ENCODE data around the gene STC2. TPM values are rescaled to one million over a fixed set of nuclear protein-coding genes. Genes with fewer than 3 reads are reported as not detected.
A peak's percentile ranks its signal among the peaks of the same experiment; 100 is the strongest.

Gene STC2
- total RNA-seq, 5 donors from 2014 or later (not counting 1 experiment from before 2014, with no cell fraction given): 0.47 to 1.2 (median 1.1) TPM; not detected in 2

DNA sequence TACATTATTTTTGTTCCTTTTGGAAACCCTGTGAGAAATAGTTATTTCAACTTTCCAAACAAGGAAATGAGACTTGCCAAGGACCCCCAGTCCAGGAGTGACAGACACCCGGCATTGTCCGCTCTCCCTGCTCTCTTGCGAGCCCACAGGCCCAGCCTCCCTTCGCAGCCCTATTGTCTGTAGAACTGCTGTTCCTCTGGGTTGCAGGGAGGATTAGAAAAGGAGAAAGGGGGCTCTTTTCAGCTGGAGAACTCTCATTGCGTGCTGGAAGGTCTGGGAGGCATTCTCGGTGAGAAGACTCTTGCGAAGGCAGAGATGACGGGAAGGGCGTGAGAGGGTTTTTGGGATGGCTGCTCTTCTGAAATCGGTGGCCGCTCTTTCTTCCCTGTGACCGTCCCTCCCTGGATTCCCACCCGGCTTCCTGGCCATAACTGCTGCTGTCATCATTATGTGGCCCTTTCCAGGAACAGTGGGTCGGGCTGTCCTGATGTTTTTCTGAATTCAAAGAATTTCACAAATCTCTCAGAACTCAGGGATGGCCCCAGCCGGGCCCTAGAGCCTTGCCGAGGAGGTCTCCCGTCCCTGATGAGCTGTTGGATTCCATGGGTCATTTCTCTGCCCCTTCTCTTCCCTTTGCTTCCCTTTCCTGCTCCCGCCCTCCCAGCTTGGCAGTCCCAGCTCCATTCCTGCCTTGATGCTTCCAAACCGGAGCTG lies 29.8 kb downstream of the STC2 start:
- Histone ChIP-seq H3K27ac (ENCODE audit: low read length) (no peak overlapping the region), H3K27me3 (replicated peaks in 1 of 2; ENCODE audit: control insufficient read depth in 2 of 2, extremely low read depth in 1 of 2, insufficient read depth in 2 of 2, low read length in 1 of 2) (peaks cover 0 to 56% of the 10 kb centered on the region in 2 experiments), H3K4me3 (ENCODE audit: control insufficient read depth in 1 of 2, extremely low read depth in 1 of 2, low read length in 1 of 2) (no peak overlapping the region), H3K36me3 (ENCODE audit: control insufficient read depth in 2 of 2, extremely low read depth in 1 of 2, insufficient read depth in 1 of 2, low read length in 1 of 2) (no peaks in the 10 kb centered on the region), H3K9me3 (no peaks in the 10 kb centered on the region), H3K4me1 (ENCODE audit: control insufficient read depth in 1 of 2, extremely low read depth in 1 of 2, insufficient read depth in 2 of 2, low read length in 2 of 2) (peaks cover 0 to 11% of the 10 kb centered on the region in 2 experiments)
- H3K27me3 Mint-ChIP-seq: peaks cover 19 to 50% of the 10 kb centered on the region in 2 donors
- 73% methylated on average over 19 of the region's 19 CpGs for WGBS (ENCODE audit: insufficient coverage)
- no peak overlapping the region for H3K27ac Mint-ChIP-seq
- peaks cover 12 to 16% (median 13%) of the 10 kb centered on the region in 3 donors for H3K4me1 Mint-ChIP-seq
- CTCF ChIA-PET: no interaction called here
- no peak for DNase-seq
- ATAC-seq (replicated peaks in 1 of 4): no peak
- POLR2A ChIA-PET: interaction anchor here in 1 of 2 donors (0.6 kb wide), 1 partner anchor 27 kb away, joined by 3 read pairs; no protein-coding TSS in a partner anchor
- no peaks in the 10 kb centered on the region for H3K36me3 Mint-ChIP-seq
- no peaks in the 10 kb centered on the region for H3K9me3 Mint-ChIP-seq
- no peak overlapping the region for H3K4me3 Mint-ChIP-seq

DNA sequence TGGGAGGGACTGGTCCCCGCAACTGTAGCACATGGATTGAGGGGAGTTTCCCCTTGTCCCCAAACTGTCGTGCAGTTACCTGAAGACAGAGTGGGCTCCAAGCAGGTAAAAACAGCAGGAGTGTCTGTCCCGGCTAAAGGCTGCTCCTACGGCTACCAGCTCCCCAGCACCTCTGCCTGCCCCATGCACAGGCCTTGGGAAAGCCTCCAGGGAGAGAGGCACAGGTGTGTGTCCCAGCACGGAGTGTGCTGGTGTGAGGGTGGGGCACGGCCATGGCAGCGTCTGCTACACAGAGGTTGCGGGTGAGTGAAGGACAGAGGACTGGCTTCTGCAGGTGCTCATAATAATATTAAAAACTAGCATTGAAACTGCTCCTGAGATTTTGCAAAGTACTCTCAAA lies 30.4 kb downstream of the STC2 start:
- peaks cover 14 to 48% of the 10 kb centered on the region in 2 donors for H3K27me3 Mint-ChIP-seq
- peaks cover 12 to 16% (median 13%) of the 10 kb centered on the region in 3 donors for H3K4me1 Mint-ChIP-seq
- H3K4me3 Mint-ChIP-seq: no peak overlapping the region
- Histone ChIP-seq H3K27ac (ENCODE audit: low read length) (no peak overlapping the region), H3K27me3 (replicated peaks in 1 of 2; ENCODE audit: control insufficient read depth in 2 of 2, extremely low read depth in 1 of 2, insufficient read depth in 2 of 2, low read length in 1 of 2) (peaks cover 0 to 55% of the 10 kb centered on the region in 2 experiments), H3K36me3 (ENCODE audit: control insufficient read depth in 2 of 2, extremely low read depth in 1 of 2, insufficient read depth in 1 of 2, low read length in 1 of 2) (no peaks in the 10 kb centered on the region), H3K4me1 (ENCODE audit: control insufficient read depth in 1 of 2, extremely low read depth in 1 of 2, insufficient read depth in 2 of 2, low read length in 2 of 2) (peaks cover 0 to 11% of the 10 kb centered on the region in 2 experiments), H3K9me3 (no peaks in the 10 kb centered on the region), H3K4me3 (ENCODE audit: control insufficient read depth in 1 of 2, extremely low read depth in 1 of 2, low read length in 1 of 2) (no peak overlapping the region)
- no peak overlapping the region for H3K27ac Mint-ChIP-seq
- H3K9me3 Mint-ChIP-seq: no peaks in the 10 kb centered on the region
- DNase-seq (no peak), ATAC-seq (replicated peaks in 1 of 4) (no peak)
- POLR2A ChIA-PET: no interaction called here
- 85% methylated on average over 5 of the region's 8 CpGs for WGBS (ENCODE audit: insufficient coverage)
- CTCF ChIA-PET: no interaction called here
- no peaks in the 10 kb centered on the region for H3K36me3 Mint-ChIP-seq

DNA sequence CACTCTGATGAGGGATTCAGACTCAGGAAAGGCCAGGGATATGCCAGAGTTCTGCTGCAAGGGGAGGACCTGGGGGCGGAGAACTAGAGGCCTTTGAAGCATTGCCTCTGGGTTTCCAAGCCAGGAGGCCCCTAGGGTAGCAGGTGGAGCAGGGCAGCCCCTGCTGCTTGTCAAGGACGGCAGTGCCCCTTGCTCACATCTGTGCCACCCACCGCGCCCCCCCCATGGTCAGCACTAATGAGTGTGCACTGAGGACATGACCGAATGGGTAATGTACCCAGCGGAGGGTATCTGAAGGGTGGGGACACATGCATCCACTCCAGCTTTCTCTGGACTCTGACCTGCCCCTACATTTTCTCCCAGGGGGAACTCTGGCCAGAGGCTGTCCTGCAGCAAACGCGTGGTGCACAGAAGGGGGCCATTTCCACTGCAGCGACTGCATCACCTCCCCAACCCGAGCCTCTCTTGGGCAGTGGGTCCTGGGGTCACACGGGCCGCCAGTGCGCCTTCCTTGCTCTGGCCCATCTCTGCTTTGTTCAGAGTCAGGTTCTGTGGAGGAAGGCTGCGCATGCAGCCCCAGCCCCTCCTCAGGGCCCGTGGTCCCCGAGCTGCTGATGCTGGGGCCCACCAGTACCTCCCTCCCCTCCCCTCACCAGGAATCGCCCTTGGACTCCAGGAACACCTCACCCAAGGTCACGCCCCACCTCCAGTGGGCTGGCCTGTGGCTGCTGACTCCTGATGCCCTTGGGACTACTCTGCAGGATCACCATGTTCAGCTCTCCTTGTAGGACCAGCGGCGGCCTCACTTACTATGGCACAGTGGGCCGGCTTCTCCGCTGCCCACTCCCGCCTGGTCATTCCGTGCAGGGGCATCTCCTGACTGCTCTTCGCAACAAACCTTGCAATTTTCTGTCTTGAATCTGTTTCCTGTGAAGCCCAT lies 31.2 kb downstream of the STC2 start:
- H3K4me1 Mint-ChIP-seq: peaks cover 12 to 16% (median 13%) of the 10 kb centered on the region in 3 donors
- H3K36me3 Mint-ChIP-seq: no peaks in the 10 kb centered on the region
- CTCF ChIA-PET: no interaction called here
- Histone ChIP-seq H3K27me3 (replicated peaks in 1 of 2; ENCODE audit: control insufficient read depth in 2 of 2, extremely low read depth in 1 of 2, insufficient read depth in 2 of 2, low read length in 1 of 2) (peaks cover 0 to 51% of the 10 kb centered on the region in 2 experiments), H3K36me3 (ENCODE audit: control insufficient read depth in 2 of 2, extremely low read depth in 1 of 2, insufficient read depth in 1 of 2, low read length in 1 of 2) (no peaks in the 10 kb centered on the region), H3K4me3 (ENCODE audit: control insufficient read depth in 1 of 2, extremely low read depth in 1 of 2, low read length in 1 of 2) (no peak overlapping the region), H3K27ac (ENCODE audit: low read length) (no peak overlapping the region), H3K9me3 (no peaks in the 10 kb centered on the region), H3K4me1 (ENCODE audit: control insufficient read depth in 1 of 2, extremely low read depth in 1 of 2, insufficient read depth in 2 of 2, low read length in 2 of 2) (peaks cover 0 to 11% of the 10 kb centered on the region in 2 experiments)
- no peak overlapping the region for H3K27ac Mint-ChIP-seq
- POLR2A ChIA-PET: no interaction called here
- WGBS (ENCODE audit: insufficient coverage): 80% methylated on average over 20 of the region's 25 CpGs
- no peak for DNase-seq
- ATAC-seq (replicated peaks in 1 of 4): no peak
- peaks cover 14 to 51% of the 10 kb centered on the region in 2 donors for H3K27me3 Mint-ChIP-seq
- H3K4me3 Mint-ChIP-seq: no peak overlapping the region
- no peaks in the 10 kb centered on the region for H3K9me3 Mint-ChIP-seq

DNA sequence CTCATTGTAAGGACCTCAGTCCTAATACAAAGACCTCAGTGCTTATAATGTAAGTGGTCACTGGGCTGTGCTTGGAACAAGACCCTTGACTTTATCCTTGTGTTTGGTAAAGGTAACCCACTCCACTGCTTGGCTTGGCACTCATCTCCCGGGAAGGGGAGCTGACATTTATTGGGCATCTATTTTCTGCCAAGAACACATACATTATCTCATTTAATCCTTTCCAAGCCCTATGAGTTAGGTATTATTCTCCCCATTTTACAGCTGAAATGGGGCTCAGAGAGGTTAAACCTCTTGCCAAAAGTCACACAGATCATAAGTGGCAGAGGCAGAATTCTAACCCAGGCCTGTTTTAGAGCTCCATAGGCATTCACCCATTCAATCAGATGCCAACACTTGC lies 32.4 kb downstream of the STC2 start:
- ChIA-PET CTCF (interaction anchor here in 1 of 2 donors (0.8 kb wide), 1 partner anchor 1677 kb away, joined by 3 read pairs; no protein-coding TSS in a partner anchor), POLR2A (no interaction called here)
- no peaks in the 10 kb centered on the region for H3K9me3 ChIP-seq
- no peak overlapping the region for H3K4me3 Mint-ChIP-seq
- H3K4me3 ChIP-seq (ENCODE audit: control insufficient read depth in 1 of 2, extremely low read depth in 1 of 2, low read length in 1 of 2): no peak overlapping the region
- peaks cover 12 to 16% (median 13%) of the 10 kb centered on the region in 3 donors for H3K4me1 Mint-ChIP-seq
- H3K27ac ChIP-seq (ENCODE audit: low read length): no peak overlapping the region
- H3K27me3 ChIP-seq (replicated peaks in 1 of 2; ENCODE audit: control insufficient read depth in 2 of 2, extremely low read depth in 1 of 2, insufficient read depth in 2 of 2, low read length in 1 of 2): peaks cover 2 to 47% of the 10 kb centered on the region in 2 experiments
- no peaks in the 10 kb centered on the region for H3K36me3 ChIP-seq (ENCODE audit: control insufficient read depth in 2 of 2, extremely low read depth in 1 of 2, insufficient read depth in 1 of 2, low read length in 1 of 2)
- DNase-seq (no peak), ATAC-seq (replicated peaks in 1 of 4) (no peak)
- no peaks in the 10 kb centered on the region for H3K9me3 Mint-ChIP-seq
- no CpG with 5 or more reads among the region's 1 CpG for WGBS (ENCODE audit: insufficient coverage)
- peaks cover 23 to 59% of the 10 kb centered on the region in 2 donors for H3K27me3 Mint-ChIP-seq
- no peak overlapping the region for H3K27ac Mint-ChIP-seq
- H3K4me1 ChIP-seq (ENCODE audit: control insufficient read depth in 1 of 2, extremely low read depth in 1 of 2, insufficient read depth in 2 of 2, low read length in 2 of 2): peaks cover 0 to 11% of the 10 kb centered on the region in 2 experiments
- H3K36me3 Mint-ChIP-seq: no peaks in the 10 kb centered on the region

DNA sequence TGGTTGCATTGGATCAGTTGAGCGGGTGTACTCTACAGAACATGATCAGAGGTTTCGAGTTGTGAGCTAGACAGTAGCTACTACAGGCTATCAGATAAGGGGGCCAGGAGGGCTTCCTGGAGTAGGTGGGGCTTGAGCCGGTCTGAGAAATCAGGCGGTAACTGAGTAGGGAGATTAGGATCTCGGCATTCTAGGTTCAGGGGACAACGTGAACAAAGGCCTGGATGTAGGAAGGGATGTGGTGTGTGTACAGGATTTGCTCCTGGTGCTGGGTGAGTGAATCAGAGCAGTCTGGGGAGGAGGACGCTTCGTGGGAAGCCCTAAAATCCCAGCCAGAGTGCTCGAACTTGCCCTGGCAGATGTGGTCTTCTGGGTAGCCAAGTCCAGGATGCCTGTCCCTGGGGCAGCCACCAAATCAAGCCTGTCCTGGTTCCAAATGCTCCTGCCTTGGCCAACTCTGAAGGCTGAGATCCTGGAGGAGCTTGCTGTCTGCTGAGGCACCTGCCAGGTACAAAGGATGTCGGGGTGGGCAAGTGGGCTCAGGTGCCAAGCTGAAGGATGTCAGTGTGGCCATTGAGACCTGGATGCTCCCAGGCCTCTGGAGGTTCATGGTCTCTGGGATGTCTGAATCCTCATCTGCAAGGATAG lies 33.4 kb downstream of the STC2 start:
- no peak for ATAC-seq (replicated peaks in 1 of 4)

More for the DNA sequence above, 33.4 kb downstream of the STC2 start:
- H3K27me3 Mint-ChIP-seq: peaks cover 29 to 65% of the 10 kb centered on the region in 2 donors
- ChIA-PET CTCF (interaction anchor here (0.7 to 1.4 kb wide), 3 partner anchors 8 to 696 kb away, joined by 3 to 5 read pairs (median 3); no protein-coding TSS in a partner anchor), POLR2A (interaction anchor here in 1 of 2 donors (0.5 kb wide), 1 partner anchor 812 kb away, joined by 8 read pairs; no protein-coding TSS in a partner anchor)
- no peaks in the 10 kb centered on the region for H3K36me3 Mint-ChIP-seq
- H3K9me3 Mint-ChIP-seq: no peaks in the 10 kb centered on the region
- H3K27ac Mint-ChIP-seq: no peak overlapping the region
- Histone ChIP-seq H3K27me3 (replicated peaks in 1 of 2; ENCODE audit: control insufficient read depth in 2 of 2, extremely low read depth in 1 of 2, insufficient read depth in 2 of 2, low read length in 1 of 2) (peaks cover 2 to 57% of the 10 kb centered on the region in 2 experiments), H3K4me3 (ENCODE audit: control insufficient read depth in 1 of 2, extremely low read depth in 1 of 2, low read length in 1 of 2) (no peak overlapping the region), H3K27ac (ENCODE audit: low read length) (no peak overlapping the region), H3K9me3 (no peaks in the 10 kb centered on the region), H3K4me1 (ENCODE audit: control insufficient read depth in 1 of 2, extremely low read depth in 1 of 2, insufficient read depth in 2 of 2, low read length in 2 of 2) (peaks cover 0 to 11% of the 10 kb centered on the region in 2 experiments), H3K36me3 (ENCODE audit: control insufficient read depth in 2 of 2, extremely low read depth in 1 of 2, insufficient read depth in 1 of 2, low read length in 1 of 2) (no peaks in the 10 kb centered on the region)
- H3K4me1 Mint-ChIP-seq: peaks cover 12 to 16% (median 13%) of the 10 kb centered on the region in 3 donors
- peak in 1 of 35 experiments; percentile 2 for DNase-seq
- H3K4me3 Mint-ChIP-seq: peak overlapping the region in 1 of 3 donors; percentile 63
- WGBS (ENCODE audit: insufficient coverage): 31% methylated on average over 10 of the region's 10 CpGs

All from T-cell (primary cell).